ENCODE data around the gene OR7G2.

GRCh38 chr19:9116547-9116946, 9.3 kb upstream of the OR7G2 start:
- no peak for TF ChIP-seq CTCF (IDR thresholded peaks at IDR 0.05; ENCODE audit: extremely low read depth in 1 of 2, insufficient read depth in 1 of 2, low read depth in 1 of 2, low read length in 2 of 2)
- no peak for TF ChIP-seq POLR2A (IDR thresholded peaks at IDR 0.05; ENCODE audit: low read depth, low read length)
- no peak for TF ChIP-seq FOS (IDR thresholded peaks at IDR 0.05; ENCODE audit: borderline replicate concordance, insufficient read depth, low read length)
- TF ChIP-seq POLR2AphosphoS5 (IDR thresholded peaks at IDR 0.05; ENCODE audit: insufficient read depth, low read depth, low read length): no peak
- TF ChIP-seq EZH2 (IDR thresholded peaks at IDR 0.05; ENCODE audit: borderline replicate concordance, low read depth, low read length, severe bottlenecking): no peak
- TF ChIP-seq MYC (IDR thresholded peaks at IDR 0.05; ENCODE audit: low read depth, low read length): no peak
- no peak for TF ChIP-seq MAX (IDR thresholded peaks at IDR 0.05; ENCODE audit: insufficient read depth, insufficient read length)
